ENCODE measurements around the gene QSOX1. TPM values are rescaled to one million over a fixed set of nuclear protein-coding genes. Genes with fewer than 3 reads are reported as not detected.

QSOX1 gene
- total RNA-seq, 1 experiment from 2014 or later, result 135 TPM

DNA sequence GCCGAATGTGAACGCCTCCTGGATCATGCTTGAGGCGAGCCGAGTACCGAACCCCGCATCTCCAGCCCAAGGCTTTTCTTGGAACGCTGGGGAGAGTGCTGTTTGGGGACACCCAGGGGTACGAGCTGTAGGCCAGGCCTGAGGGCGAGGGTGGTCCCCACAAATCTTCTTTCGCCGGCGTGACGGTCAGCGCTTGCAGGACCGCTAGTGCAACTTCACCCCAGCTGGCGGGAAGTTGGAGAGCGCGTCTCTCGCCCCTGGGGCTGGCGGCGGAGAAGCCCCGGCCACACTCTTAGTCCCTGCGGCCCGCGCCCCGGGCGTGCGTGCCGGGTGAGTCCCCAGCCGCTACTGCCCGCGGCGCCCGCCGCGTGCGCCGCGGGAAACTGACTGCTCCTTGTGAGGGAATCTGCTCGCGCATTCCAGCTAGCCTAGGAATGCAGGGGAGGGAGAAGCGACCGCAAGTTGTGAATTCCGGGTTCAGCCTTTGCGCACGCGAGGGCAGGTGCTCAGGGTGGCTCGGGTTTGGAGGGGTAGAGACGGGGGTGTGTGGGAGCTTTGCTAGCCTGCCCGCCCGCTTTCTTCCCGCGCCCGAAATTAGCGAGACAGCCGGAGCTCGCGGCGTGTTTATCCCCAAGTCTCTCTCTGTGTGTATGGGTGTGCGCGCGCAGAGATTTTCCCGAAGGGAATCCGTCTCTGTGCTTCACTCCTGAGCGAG lies 76.3 kb downstream of the QSOX1 start (continued):
- TF ChIP-seq, protein P1, sequence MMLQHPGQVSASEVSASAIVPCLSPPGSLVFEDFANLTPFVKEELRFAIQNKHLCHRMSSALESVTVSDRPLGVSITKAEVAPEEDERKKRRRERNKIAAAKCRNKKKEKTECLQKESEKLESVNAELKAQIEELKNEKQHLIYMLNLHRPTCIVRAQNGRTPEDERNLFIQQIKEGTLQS (CRISPR knock-in tag; conservative IDR thresholded peaks at IDR 0.05), result no peak
- TF ChIP-seq, protein P2, sequence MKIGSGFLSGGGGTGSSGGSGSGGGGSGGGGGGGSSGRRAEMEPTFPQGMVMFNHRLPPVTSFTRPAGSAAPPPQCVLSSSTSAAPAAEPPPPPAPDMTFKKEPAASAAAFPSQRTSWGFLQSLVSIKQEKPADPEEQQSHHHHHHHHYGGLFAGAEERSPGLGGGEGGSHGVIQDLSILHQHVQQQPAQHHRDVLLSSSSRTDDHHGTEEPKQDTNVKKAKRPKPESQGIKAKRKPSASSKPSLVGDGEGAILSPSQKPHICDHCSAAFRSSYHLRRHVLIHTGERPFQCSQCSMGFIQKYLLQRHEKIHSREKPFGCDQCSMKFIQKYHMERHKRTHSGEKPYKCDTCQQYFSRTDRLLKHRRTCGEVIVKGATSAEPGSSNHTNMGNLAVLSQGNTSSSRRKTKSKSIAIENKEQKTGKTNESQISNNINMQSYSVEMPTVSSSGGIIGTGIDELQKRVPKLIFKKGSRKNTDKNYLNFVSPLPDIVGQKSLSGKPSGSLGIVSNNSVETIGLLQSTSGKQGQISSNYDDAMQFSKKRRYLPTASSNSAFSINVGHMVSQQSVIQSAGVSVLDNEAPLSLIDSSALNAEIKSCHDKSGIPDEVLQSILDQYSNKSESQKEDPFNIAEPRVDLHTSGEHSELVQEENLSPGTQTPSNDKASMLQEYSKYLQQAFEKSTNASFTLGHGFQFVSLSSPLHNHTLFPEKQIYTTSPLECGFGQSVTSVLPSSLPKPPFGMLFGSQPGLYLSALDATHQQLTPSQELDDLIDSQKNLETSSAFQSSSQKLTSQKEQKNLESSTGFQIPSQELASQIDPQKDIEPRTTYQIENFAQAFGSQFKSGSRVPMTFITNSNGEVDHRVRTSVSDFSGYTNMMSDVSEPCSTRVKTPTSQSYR (CRISPR knock-in tag; IDR thresholded peaks at IDR 0.05), result no peak
- TF ChIP-seq ZNF416 (CRISPR knock-in tag; IDR thresholded peaks at IDR 0.05) (no peak), ZNF396 (CRISPR knock-in tag; IDR thresholded peaks at IDR 0.05; ENCODE audit: borderline replicate concordance) (no peak), RORB (CRISPR knock-in tag; IDR thresholded peaks at IDR 0.05) (no peak), FOXP1 (CRISPR knock-in tag; IDR thresholded peaks at IDR 0.05; ENCODE audit: borderline replicate concordance) (peak; percentile 50; the same call in 1 of the 2 replicates), ZNF138 (CRISPR knock-in tag; conservative IDR thresholded peaks at IDR 0.05) (no peak), JAZF1 (CRISPR knock-in tag; IDR thresholded peaks at IDR 0.05) (no peak), JUN (CRISPR knock-in tag; IDR thresholded peaks at IDR 0.05) (no peak), ZNF232 (CRISPR knock-in tag; IDR thresholded peaks at IDR 0.05) (no peak), GABPB1 (CRISPR knock-in tag; IDR thresholded peaks at IDR 0.05) (no peak)
- TF ChIP-seq, protein P3, sequence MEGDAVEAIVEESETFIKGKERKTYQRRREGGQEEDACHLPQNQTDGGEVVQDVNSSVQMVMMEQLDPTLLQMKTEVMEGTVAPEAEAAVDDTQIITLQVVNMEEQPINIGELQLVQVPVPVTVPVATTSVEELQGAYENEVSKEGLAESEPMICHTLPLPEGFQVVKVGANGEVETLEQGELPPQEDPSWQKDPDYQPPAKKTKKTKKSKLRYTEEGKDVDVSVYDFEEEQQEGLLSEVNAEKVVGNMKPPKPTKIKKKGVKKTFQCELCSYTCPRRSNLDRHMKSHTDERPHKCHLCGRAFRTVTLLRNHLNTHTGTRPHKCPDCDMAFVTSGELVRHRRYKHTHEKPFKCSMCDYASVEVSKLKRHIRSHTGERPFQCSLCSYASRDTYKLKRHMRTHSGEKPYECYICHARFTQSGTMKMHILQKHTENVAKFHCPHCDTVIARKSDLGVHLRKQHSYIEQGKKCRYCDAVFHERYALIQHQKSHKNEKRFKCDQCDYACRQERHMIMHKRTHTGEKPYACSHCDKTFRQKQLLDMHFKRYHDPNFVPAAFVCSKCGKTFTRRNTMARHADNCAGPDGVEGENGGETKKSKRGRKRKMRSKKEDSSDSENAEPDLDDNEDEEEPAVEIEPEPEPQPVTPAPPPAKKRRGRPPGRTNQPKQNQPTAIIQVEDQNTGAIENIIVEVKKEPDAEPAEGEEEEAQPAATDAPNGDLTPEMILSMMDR (IDR thresholded peaks at IDR 0.05), result no peak
- TF ChIP-seq, protein P4, sequence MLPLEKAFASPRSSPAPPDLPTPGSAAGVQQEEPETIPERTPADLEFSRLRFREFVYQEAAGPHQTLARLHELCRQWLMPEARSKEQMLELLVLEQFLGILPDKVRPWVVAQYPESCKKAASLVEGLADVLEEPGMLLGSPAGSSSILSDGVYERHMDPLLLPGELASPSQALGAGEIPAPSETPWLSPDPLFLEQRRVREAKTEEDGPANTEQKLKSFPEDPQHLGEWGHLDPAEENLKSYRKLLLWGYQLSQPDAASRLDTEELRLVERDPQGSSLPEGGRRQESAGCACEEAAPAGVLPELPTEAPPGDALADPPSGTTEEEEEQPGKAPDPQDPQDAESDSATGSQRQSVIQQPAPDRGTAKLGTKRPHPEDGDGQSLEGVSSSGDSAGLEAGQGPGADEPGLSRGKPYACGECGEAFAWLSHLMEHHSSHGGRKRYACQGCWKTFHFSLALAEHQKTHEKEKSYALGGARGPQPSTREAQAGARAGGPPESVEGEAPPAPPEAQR (CRISPR knock-in tag; IDR thresholded peaks at IDR 0.05), result no peak
- TF ChIP-seq, protein P5, sequence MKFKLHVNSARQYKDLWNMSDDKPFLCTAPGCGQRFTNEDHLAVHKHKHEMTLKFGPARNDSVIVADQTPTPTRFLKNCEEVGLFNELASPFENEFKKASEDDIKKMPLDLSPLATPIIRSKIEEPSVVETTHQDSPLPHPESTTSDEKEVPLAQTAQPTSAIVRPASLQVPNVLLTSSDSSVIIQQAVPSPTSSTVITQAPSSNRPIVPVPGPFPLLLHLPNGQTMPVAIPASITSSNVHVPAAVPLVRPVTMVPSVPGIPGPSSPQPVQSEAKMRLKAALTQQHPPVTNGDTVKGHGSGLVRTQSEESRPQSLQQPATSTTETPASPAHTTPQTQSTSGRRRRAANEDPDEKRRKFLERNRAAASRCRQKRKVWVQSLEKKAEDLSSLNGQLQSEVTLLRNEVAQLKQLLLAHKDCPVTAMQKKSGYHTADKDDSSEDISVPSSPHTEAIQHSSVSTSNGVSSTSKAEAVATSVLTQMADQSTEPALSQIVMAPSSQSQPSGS (CRISPR knock-in tag; IDR thresholded peaks at IDR 0.05; ENCODE audit: borderline replicate concordance, low read depth), result no peak
- TF ChIP-seq, protein P6, sequence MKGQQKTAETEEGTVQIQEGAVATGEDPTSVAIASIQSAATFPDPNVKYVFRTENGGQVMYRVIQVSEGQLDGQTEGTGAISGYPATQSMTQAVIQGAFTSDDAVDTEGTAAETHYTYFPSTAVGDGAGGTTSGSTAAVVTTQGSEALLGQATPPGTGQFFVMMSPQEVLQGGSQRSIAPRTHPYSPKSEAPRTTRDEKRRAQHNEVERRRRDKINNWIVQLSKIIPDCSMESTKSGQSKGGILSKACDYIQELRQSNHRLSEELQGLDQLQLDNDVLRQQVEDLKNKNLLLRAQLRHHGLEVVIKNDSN (CRISPR knock-in tag; IDR thresholded peaks at IDR 0.05), result no peak
- TF ChIP-seq, protein P7, sequence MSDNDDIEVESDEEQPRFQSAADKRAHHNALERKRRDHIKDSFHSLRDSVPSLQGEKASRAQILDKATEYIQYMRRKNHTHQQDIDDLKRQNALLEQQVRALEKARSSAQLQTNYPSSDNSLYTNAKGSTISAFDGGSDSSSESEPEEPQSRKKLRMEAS (CRISPR knock-in tag; IDR thresholded peaks at IDR 0.05), result no peak; the same call in 1 of the 2 replicates
- TF ChIP-seq, protein P8, sequence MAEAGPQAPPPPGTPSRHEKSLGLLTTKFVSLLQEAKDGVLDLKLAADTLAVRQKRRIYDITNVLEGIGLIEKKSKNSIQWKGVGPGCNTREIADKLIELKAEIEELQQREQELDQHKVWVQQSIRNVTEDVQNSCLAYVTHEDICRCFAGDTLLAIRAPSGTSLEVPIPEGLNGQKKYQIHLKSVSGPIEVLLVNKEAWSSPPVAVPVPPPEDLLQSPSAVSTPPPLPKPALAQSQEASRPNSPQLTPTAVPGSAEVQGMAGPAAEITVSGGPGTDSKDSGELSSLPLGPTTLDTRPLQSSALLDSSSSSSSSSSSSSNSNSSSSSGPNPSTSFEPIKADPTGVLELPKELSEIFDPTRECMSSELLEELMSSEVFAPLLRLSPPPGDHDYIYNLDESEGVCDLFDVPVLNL (CRISPR knock-in tag; IDR thresholded peaks at IDR 0.05; ENCODE audit: borderline replicate concordance, low read depth), result no peak
- TF ChIP-seq, protein P9, sequence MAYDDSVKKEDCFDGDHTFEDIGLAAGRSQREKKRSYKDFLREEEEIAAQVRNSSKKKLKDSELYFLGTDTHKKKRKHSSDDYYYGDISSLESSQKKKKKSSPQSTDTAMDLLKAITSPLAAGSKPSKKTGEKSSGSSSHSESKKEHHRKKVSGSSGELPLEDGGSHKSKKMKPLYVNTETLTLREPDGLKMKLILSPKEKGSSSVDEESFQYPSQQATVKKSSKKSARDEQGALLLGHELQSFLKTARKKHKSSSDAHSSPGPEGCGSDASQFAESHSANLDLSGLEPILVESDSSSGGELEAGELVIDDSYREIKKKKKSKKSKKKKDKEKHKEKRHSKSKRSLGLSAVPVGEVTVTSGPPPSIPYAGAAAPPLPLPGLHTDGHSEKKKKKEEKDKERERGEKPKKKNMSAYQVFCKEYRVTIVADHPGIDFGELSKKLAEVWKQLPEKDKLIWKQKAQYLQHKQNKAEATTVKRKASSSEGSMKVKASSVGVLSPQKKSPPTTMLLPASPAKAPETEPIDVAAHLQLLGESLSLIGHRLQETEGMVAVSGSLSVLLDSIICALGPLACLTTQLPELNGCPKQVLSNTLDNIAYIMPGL (CRISPR knock-in tag; IDR thresholded peaks at IDR 0.05), result no peak
- TF ChIP-seq, protein P10, sequence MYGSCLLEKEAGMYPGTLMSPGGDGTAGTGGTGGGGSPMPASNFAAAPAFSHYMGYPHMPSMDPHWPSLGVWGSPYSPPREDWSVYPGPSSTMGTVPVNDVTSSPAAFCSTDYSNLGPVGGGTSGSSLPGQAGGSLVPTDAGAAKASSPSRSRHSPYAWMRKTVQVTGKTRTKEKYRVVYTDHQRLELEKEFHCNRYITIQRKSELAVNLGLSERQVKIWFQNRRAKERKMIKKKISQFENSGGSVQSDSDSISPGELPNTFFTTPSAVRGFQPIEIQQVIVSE (CRISPR knock-in tag; IDR thresholded peaks at IDR 0.05; ENCODE audit: borderline replicate concordance), result no peak
- TF ChIP-seq, protein P11, sequence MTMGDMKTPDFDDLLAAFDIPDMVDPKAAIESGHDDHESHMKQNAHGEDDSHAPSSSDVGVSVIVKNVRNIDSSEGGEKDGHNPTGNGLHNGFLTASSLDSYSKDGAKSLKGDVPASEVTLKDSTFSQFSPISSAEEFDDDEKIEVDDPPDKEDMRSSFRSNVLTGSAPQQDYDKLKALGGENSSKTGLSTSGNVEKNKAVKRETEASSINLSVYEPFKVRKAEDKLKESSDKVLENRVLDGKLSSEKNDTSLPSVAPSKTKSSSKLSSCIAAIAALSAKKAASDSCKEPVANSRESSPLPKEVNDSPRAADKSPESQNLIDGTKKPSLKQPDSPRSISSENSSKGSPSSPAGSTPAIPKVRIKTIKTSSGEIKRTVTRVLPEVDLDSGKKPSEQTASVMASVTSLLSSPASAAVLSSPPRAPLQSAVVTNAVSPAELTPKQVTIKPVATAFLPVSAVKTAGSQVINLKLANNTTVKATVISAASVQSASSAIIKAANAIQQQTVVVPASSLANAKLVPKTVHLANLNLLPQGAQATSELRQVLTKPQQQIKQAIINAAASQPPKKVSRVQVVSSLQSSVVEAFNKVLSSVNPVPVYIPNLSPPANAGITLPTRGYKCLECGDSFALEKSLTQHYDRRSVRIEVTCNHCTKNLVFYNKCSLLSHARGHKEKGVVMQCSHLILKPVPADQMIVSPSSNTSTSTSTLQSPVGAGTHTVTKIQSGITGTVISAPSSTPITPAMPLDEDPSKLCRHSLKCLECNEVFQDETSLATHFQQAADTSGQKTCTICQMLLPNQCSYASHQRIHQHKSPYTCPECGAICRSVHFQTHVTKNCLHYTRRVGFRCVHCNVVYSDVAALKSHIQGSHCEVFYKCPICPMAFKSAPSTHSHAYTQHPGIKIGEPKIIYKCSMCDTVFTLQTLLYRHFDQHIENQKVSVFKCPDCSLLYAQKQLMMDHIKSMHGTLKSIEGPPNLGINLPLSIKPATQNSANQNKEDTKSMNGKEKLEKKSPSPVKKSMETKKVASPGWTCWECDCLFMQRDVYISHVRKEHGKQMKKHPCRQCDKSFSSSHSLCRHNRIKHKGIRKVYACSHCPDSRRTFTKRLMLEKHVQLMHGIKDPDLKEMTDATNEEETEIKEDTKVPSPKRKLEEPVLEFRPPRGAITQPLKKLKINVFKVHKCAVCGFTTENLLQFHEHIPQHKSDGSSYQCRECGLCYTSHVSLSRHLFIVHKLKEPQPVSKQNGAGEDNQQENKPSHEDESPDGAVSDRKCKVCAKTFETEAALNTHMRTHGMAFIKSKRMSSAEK (CRISPR knock-in tag; IDR thresholded peaks at IDR 0.05; ENCODE audit: borderline replicate concordance), result no peak

All from WTC11 (cell line).